ENCODE results near the gene GAB2.

DNA sequence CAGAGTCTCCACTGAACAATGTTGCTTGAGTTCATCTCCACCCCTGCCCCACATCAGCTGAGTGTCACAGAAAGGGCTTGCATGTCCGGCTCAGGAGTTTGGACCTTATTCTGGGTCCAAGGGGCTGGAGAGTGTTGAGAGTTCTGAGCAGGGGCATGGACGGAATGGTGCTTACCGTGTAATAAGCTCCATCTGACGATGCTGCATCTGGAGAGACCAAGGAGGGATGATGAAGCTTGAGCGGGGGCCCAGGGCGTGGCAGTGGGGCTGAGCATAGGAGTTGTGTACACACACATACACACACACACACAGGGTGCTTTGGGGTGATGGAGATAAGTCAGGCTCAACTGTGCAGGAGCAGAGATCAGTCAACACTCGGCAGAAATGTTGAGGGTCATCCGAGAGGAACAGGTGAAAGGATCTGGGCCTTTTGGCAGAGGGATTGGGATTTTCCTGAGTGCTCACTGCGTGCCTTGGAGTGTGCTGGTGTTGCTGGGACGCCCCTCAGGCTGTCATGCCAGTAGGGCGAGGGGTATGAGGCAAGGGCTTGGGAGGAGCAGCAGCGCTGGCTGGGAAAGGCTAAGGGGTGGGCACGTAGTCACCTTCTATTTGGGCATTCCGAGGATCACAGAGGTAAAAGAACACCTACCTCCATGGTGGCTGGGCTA, 226.6 kb downstream of the GAB2 start:
- TF ChIP-seq, protein P1, sequence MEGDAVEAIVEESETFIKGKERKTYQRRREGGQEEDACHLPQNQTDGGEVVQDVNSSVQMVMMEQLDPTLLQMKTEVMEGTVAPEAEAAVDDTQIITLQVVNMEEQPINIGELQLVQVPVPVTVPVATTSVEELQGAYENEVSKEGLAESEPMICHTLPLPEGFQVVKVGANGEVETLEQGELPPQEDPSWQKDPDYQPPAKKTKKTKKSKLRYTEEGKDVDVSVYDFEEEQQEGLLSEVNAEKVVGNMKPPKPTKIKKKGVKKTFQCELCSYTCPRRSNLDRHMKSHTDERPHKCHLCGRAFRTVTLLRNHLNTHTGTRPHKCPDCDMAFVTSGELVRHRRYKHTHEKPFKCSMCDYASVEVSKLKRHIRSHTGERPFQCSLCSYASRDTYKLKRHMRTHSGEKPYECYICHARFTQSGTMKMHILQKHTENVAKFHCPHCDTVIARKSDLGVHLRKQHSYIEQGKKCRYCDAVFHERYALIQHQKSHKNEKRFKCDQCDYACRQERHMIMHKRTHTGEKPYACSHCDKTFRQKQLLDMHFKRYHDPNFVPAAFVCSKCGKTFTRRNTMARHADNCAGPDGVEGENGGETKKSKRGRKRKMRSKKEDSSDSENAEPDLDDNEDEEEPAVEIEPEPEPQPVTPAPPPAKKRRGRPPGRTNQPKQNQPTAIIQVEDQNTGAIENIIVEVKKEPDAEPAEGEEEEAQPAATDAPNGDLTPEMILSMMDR (IDR thresholded peaks at IDR 0.05) = no peak
- TF ChIP-seq POLR2A (IDR thresholded peaks at IDR 0.05) = no peak

Measured in thyroid gland (tissue), 4 donors.